Measurements from ENCODE around the gene RFT1.

DNA sequence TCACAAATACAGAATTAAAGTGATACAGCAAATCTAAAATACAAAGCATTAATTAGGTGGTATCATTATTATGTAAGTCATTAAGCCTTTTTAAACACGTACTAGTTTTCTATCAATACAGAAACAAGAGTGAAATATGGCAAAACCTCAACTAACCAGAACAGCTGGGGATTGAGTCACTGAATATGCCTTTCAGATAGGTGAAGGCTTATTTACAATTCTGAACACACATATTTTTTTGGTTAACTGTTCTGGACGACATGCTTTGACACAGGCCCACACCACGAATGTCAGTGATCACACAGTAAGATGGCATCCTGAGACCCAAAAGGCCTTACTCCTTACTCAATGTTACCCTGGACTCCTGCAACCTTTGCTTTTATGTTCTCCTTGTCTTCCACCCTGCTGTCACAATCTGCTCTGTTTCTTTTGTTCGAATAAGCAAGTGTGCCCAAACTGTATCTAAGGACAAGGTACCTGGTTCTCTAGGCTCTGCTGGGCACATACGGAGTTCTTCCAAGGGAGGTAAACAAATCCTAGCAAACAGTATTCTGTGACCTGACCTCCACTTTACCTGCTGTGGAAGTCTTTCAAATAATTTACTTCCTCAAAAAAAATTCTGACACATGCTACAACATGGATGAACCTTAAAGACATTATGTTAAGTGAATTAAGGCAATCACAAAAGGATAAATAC, 91.4 kb downstream of the RFT1 start:
- TF ChIP-seq, protein P1, sequence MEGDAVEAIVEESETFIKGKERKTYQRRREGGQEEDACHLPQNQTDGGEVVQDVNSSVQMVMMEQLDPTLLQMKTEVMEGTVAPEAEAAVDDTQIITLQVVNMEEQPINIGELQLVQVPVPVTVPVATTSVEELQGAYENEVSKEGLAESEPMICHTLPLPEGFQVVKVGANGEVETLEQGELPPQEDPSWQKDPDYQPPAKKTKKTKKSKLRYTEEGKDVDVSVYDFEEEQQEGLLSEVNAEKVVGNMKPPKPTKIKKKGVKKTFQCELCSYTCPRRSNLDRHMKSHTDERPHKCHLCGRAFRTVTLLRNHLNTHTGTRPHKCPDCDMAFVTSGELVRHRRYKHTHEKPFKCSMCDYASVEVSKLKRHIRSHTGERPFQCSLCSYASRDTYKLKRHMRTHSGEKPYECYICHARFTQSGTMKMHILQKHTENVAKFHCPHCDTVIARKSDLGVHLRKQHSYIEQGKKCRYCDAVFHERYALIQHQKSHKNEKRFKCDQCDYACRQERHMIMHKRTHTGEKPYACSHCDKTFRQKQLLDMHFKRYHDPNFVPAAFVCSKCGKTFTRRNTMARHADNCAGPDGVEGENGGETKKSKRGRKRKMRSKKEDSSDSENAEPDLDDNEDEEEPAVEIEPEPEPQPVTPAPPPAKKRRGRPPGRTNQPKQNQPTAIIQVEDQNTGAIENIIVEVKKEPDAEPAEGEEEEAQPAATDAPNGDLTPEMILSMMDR (IDR thresholded peaks at IDR 0.05), result no peak
- TF ChIP-seq POLR2A (IDR thresholded peaks at IDR 0.05), result no peak

Data from ovary (tissue), 3 donors.